ENCODE data around the gene GRAMD1A. TPM values are rescaled to one million over a fixed set of nuclear protein-coding genes. Genes with fewer than 3 reads are reported as not detected.
A peak's percentile ranks its signal among the peaks of the same experiment; 100 is the strongest.

Gene GRAMD1A
- total RNA-seq, 4 donors from 2014 or later, result 6.0 to 135 (median 61.6) TPM

DNA sequence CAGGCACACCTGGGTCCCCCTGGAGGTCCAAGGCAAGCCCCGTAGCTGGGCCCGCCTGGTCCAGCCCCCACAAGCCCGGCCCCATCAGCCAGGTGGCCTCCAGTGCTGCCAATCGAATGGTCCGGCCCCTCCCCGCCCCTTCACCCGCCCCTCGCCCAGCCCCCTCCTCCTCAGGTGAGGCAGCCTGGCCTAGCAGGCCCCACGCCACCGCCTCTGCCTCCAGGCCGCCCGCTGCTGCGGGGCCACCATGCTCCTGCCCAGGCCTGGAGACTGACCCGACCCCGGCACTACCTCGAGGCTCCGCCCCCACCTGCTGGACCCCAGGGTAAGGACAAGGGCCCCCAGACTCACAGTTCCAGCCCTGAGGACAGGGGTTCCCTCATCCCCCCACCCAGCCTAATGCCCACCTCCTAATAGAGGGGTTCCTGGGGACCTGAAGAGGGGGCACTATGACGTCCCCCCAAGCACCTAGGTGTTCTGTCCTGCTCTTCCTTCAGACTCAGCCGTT, 41.5 kb downstream of the GRAMD1A start, which contains the start of gene HPN:
TSS of gene HPN (plus strand) at position 174 of the 508 bp plus-strand sequence. CDS start 786 bp downstream, outside the sequence.
- DNase-seq, result no peak
- peaks cover 0 to 38% (median 22%) of the 10 kb centered on the region in 4 donors for H3K4me1 ChIP-seq
- H3K27ac ChIP-seq, result peak within 1 kb of the TSS; percentile 19 to 57 (median 39)
- TF ChIP-seq, protein P1, sequence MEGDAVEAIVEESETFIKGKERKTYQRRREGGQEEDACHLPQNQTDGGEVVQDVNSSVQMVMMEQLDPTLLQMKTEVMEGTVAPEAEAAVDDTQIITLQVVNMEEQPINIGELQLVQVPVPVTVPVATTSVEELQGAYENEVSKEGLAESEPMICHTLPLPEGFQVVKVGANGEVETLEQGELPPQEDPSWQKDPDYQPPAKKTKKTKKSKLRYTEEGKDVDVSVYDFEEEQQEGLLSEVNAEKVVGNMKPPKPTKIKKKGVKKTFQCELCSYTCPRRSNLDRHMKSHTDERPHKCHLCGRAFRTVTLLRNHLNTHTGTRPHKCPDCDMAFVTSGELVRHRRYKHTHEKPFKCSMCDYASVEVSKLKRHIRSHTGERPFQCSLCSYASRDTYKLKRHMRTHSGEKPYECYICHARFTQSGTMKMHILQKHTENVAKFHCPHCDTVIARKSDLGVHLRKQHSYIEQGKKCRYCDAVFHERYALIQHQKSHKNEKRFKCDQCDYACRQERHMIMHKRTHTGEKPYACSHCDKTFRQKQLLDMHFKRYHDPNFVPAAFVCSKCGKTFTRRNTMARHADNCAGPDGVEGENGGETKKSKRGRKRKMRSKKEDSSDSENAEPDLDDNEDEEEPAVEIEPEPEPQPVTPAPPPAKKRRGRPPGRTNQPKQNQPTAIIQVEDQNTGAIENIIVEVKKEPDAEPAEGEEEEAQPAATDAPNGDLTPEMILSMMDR (IDR thresholded peaks at IDR 0.05), result no peak
- no peak for TF ChIP-seq POLR2A (IDR thresholded peaks at IDR 0.05)
- H3K9me3 ChIP-seq, result no peaks in the 10 kb centered on the region
- peak within 1 kb of the TSS in 3 of 4 donors; percentile 24 to 40 (median 30) for H3K4me3 ChIP-seq
- no peaks in the 10 kb centered on the region for H3K36me3 ChIP-seq
- H3K27me3 ChIP-seq, result peaks cover 0 to 7% of the 10 kb centered on the region in 2 donors

DNA sequence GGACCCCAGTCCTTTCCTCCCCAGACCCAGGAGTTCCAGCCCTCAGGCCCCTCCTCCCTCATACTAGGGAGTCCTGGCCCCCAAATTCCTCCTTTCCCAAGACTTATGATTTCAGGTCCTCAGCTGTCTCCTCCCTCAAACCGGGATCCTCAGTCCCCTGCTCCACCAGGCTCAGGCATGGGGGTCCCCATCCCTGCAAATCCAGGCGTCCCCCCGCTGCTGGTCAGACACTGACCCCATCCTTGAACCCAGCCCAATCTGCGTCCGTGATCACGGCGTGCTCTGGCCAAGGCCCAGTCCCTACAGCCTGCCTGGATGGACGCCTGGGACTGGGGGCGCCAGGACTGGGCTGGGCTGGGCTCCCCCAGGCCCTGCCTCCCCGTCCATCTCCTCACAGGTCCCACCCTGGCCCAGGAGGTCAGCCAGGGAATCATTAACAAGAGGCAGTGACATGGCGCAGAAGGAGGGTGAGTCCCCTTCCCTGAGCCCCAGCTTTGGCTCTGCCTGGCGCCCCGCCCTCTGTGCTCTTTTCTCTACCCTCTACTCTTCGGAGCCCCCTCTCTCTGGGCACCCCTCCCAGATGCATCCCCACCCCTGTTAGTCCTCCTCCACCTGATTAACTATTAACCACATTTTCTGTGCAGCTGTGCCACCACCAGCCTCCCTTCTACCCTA, 42.1 kb downstream of the GRAMD1A start:
- Histone ChIP-seq H3K27me3 (peaks cover 0 to 7% of the 10 kb centered on the region in 2 donors), H3K9me3 (no peaks in the 10 kb centered on the region), H3K4me3 (peak overlapping the region in 1 of 4 donors; percentile 11), H3K27ac (no peak overlapping the region), H3K36me3 (no peaks in the 10 kb centered on the region), H3K4me1 (peaks cover 0 to 38% (median 22%) of the 10 kb centered on the region in 4 donors)
- no peak for TF ChIP-seq POLR2A (IDR thresholded peaks at IDR 0.05)
- TF ChIP-seq, protein P1 (IDR thresholded peaks at IDR 0.05), result no peak
- DNase-seq, result no peak

DNA sequence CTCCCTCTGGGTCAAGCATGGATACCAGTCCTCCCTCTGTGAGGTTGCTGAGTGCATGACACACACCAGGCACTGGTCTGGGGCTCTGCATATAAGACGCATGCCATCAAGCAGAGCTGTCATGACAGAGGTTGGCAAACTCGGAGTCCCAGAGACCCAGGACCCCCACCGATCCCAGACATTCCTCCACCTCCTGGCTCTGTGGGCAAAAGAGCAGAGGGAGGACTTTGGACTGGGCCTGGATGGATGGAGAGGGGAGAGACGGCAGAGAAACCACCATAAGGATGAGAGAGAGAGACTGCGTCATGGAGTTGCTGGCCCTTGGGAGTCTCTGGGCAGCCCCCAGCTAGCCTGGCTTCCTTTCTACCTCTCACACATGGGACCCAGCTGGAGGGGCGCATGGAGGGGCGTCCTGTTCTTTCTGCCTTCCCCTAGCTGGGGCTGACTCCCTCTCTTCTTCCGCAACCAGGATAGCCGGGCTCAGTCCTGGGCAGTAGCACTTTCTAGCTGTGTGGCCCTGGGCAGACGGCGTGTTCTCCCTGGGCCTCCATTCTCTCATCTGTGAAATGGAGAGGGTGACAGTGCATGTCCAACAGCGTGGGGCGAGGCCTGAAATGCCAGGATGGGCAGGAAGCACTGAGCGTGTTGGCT, 43.0 kb downstream of the GRAMD1A start:
- DNase-seq, result no peak
- Histone ChIP-seq H3K27me3 (peaks cover 0 to 7% of the 10 kb centered on the region in 2 donors), H3K4me3 (peak overlapping the region in 1 of 4 donors; percentile 11), H3K36me3 (no peaks in the 10 kb centered on the region), H3K9me3 (no peaks in the 10 kb centered on the region), H3K4me1 (peaks cover 0 to 35% (median 21%) of the 10 kb centered on the region in 4 donors), H3K27ac (no peak overlapping the region)
- TF ChIP-seq, protein P1 (IDR thresholded peaks at IDR 0.05), result no peak
- no peak for TF ChIP-seq POLR2A (IDR thresholded peaks at IDR 0.05)

DNA sequence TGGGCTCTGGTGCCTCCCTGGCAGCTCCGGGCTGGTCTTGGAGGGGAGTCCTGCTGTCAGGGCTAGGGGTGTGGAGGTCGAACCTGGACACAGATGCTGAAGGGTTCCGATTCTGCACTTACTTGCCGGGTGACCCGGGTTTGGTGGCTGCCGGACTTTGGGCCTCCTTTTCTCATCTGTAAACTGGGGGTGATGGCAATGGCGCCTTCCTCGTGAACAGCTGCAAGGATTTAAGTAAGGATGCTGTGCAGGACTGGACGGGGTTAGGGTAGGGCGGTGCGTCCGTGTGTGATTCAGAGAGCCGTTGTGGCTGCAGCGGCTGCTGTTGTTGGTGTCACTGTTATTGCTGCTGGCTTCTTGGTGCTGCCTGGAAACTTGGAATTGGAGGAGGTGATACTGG, 43.8 kb downstream of the GRAMD1A start:
- H3K27ac ChIP-seq, result no peak overlapping the region
- peaks cover 0 to 31% (median 18%) of the 10 kb centered on the region in 4 donors for H3K4me1 ChIP-seq
- no peaks in the 10 kb centered on the region for H3K36me3 ChIP-seq

More for the DNA sequence above, 43.8 kb downstream of the GRAMD1A start:
- DNase-seq, result no peak
- Histone ChIP-seq H3K4me3 (peak overlapping the region in 1 of 4 donors; percentile 11), H3K27me3 (peaks cover 0 to 7% of the 10 kb centered on the region in 2 donors), H3K9me3 (no peaks in the 10 kb centered on the region)
- no peak for TF ChIP-seq POLR2A (IDR thresholded peaks at IDR 0.05)
- TF ChIP-seq, protein P1 (IDR thresholded peaks at IDR 0.05), result no peak

Measured in Peyer's patch (tissue), 4 donors.